GM12892 (cell line): ENCODE measurements around the gene ATP8B4.

Experiments used
- POLR2A ChIP-seq: IDR thresholded peaks from 2 replicates; pipeline ENCODE4 v1.6.1; 2011; ENCODE audit warnings: low read depth, low read length, control low read depth
- POLR2AphosphoS5 ChIP-seq: IDR thresholded peaks from 2 replicates; pipeline ENCODE4 v1.6.1; 2011; ENCODE audit warnings: low read depth, low read length, control low read depth

GRCh38 chr15:50067254-50067653 lies 51.8 kb downstream of the ATP8B4 start:
- TF ChIP-seq POLR2A (no peak), POLR2AphosphoS5 (no peak)
